ENCODE results near the gene FLT3.

GRCh38 chr13:28100150-28101121 lies at the start of gene FLT3:
- no peak for TF ChIP-seq CTCF (IDR thresholded peaks at IDR 0.05)
- no peak for TF ChIP-seq EP300 (IDR thresholded peaks at IDR 0.05)
